Hepatocyte (in vitro differentiated cells): ENCODE data around the gene ZNF12. TPM values are rescaled to one million over a fixed set of nuclear protein-coding genes. Genes with fewer than 3 reads are reported as not detected.
"Not testable (repeated sequence)": the region's sequence is repeated elsewhere in the genome, so short reads cannot be mapped to it uniquely, and the experiment has no call there.

Source experiments
- DNase-seq: peaks from one replicate; pipeline ENCODE4 v3.0.0-alpha.2; 2016; ENCODE audit warnings: low spot score
- H2AFZ ChIP-seq: fragments of 200-600 bp; sonication (generic); 2 replicates; pipeline ENCODE4 v1.6.0; 2016; ENCODE audit warnings: antibody characterized with exemption, mild to moderate bottlenecking
- H3K27ac ChIP-seq: fragments of 200-600 bp; sonication (generic); 2 replicates; pipeline ENCODE4 v1.5.1; 2016; ENCODE audit warnings: mild to moderate bottlenecking
- H3K27me3 ChIP-seq: fragments of 200-600 bp; sonication (generic); 2 replicates; pipeline ENCODE4 v1.6.1; 2016
- H3K36me3 ChIP-seq: fragments of 200-600 bp; sonication (generic); replicated peaks from 2 replicates; pipeline ENCODE4 v1.5.1; 2016; ENCODE audit warnings: low read depth; ENCODE audit not compliant: insufficient read depth
- H3K4me1 ChIP-seq: fragments of 200-600 bp; sonication (generic); 2 replicates; pipeline ENCODE4 v1.5.1; 2016; ENCODE audit warnings: mild to moderate bottlenecking, moderate library complexity; ENCODE audit not compliant: insufficient read depth
- H3K4me2 ChIP-seq: fragments of 200-600 bp; sonication (generic); 2 replicates; pipeline ENCODE4 v1.6.0; 2016
- H3K4me3 ChIP-seq: fragments of 200-600 bp; sonication (generic); 2 replicates; pipeline ENCODE4 v1.5.1; 2016; ENCODE audit warnings: mild to moderate bottlenecking
- H3K79me2 ChIP-seq: fragments of 200-600 bp; sonication (generic); 2 replicates; pipeline ENCODE4 v1.6.0; 2017; ENCODE audit warnings: mild to moderate bottlenecking
- H3K9me2 ChIP-seq: fragments of 200-600 bp; sonication (generic); replicated peaks from 2 replicates; pipeline ENCODE4 v1.6.0; 2017; ENCODE audit warnings: mild to moderate bottlenecking; ENCODE audit not compliant: insufficient read depth
- H3K9me3 ChIP-seq: fragments of 200-600 bp; sonication (generic); 2 replicates; pipeline ENCODE4 v1.5.1; 2016; ENCODE audit warnings: low read depth, mild to moderate bottlenecking
- H4K20me1 ChIP-seq: fragments of 200-600 bp; sonication (generic); 2 replicates; pipeline ENCODE4 v1.6.0; 2016; ENCODE audit warnings: mild to moderate bottlenecking; ENCODE audit not compliant: insufficient read depth, poor library complexity, severe bottlenecking
- EZH2 ChIP-seq: fragments of 200-600 bp; sonication (generic); IDR thresholded peaks from 2 replicates; pipeline ENCODE4 v1.6.1; 2016; ENCODE audit warnings: antibody characterized with exemption, mild to moderate bottlenecking, borderline replicate concordance
- EZH2phosphoT487 ChIP-seq: fragments of 200-600 bp; sonication (generic); IDR thresholded peaks from one replicate; pipeline ENCODE4 v1.6.1; 2018; ENCODE audit warnings: antibody characterized with exemption, mild to moderate bottlenecking, low read depth, moderate library complexity; ENCODE audit not compliant: unreplicated experiment, severe bottlenecking
- WGBS: methylation state at CpG from one replicate; pipeline ENCODE4 v1.1.6; 2016; ENCODE audit warnings: low lambda C conversion rate; ENCODE audit errors: missing lambda C conversion rate; 5-methylcytosine and 5-hydroxymethylcytosine counted together
- polyA plus RNA-seq: library from polyadenylated mRNA; unstranded; fragments of >200 nt; fragmentation: Nextera tagmentation; extraction: Ambion mirVana; gene quantifications from 2 replicates; pipeline ENCODE4 v1.2.1, GENCODE V29; 2016
- total RNA-seq: library from RNA; depleted of rRNA; stranded (reverse); fragments of >200 nt; gene quantifications from 2 replicates; pipeline ENCODE4 v1.2.3, GENCODE V29; 2014
- TF ChIP-seq, protein P1 (sequence below): fragments of 200-600 bp; sonication (generic); IDR thresholded peaks from 2 replicates; pipeline ENCODE4 v1.5.1; 2016; ENCODE audit warnings: antibody characterized with exemption, mild to moderate bottlenecking; ENCODE audit not compliant: poor library complexity

The ZNF12 gene
- total and polyA plus RNA-seq, 2 experiments from 2014 or later = 14.7 to 22.2 TPM

DNA sequence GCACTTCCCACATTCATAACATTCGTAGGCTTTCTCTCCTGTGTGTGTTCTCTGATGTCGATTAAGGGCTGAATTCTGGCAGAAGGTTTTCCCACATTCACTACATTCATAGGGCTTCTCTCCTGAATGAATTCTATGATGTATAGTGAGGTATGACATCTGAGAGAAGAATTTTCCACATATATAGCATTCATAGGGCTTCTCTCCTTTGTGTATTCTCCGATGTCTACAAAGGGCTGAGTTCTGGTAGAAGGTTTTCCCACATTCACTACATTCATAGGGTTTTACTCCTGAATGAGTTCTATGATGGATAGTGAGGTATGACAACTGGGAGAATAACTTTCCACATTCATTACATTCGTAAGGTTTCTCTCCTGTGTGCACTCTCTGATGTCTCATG, 15.6 kb downstream of the ZNF12 start:
- Histone ChIP-seq H3K4me3 (peak overlapping the region; percentile 9), H3K79me2 (peaks cover 6% of the 10 kb centered on the region), H3K9me2 (no peaks in the 10 kb centered on the region), H3K9me3 (peaks cover 100% of the 10 kb centered on the region), H2AFZ (no peak overlapping the region), H3K4me1 (no peaks in the 10 kb centered on the region), H3K4me2 (no peak overlapping the region), H3K36me3 (peaks cover 88% of the 10 kb centered on the region), H3K27me3 (no peaks in the 10 kb centered on the region), H4K20me1 (no peaks in the 10 kb centered on the region), H3K27ac (no peak overlapping the region)
- 100% methylated on average over 4 of the region's 4 CpGs for WGBS
- DNase-seq = no peak
- TF ChIP-seq, protein P1, sequence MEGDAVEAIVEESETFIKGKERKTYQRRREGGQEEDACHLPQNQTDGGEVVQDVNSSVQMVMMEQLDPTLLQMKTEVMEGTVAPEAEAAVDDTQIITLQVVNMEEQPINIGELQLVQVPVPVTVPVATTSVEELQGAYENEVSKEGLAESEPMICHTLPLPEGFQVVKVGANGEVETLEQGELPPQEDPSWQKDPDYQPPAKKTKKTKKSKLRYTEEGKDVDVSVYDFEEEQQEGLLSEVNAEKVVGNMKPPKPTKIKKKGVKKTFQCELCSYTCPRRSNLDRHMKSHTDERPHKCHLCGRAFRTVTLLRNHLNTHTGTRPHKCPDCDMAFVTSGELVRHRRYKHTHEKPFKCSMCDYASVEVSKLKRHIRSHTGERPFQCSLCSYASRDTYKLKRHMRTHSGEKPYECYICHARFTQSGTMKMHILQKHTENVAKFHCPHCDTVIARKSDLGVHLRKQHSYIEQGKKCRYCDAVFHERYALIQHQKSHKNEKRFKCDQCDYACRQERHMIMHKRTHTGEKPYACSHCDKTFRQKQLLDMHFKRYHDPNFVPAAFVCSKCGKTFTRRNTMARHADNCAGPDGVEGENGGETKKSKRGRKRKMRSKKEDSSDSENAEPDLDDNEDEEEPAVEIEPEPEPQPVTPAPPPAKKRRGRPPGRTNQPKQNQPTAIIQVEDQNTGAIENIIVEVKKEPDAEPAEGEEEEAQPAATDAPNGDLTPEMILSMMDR = no peak
- no peak for TF ChIP-seq EZH2phosphoT487
- TF ChIP-seq EZH2 = no peak

DNA sequence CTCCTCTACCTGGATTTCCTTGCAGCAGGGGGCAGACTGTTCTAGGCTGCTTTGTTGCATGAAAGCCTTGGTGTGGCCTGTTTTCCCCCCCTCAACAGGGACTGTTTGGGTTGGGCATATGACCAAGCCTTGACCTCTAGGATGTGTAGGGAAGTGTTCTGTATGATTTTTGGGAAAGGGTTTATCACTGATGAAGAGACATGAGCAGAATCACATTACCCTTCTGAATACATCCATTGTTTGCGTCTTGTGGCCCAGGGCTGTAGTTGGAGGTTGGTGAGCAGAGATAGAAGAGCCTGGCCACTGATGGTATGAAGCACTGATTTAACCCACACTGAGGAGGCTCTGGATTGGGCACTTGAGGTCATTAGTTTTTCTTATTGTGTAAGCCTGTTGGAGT, 26.6 kb downstream of the ZNF12 start:
- Histone ChIP-seq H3K36me3 (peaks cover 3% of the 10 kb centered on the region), H3K27ac (no peak overlapping the region), H2AFZ (no peak overlapping the region), H3K4me3 (no peak overlapping the region), H3K9me2 (no peaks in the 10 kb centered on the region), H3K79me2 (no peaks in the 10 kb centered on the region), H3K9me3 (peaks cover 30% of the 10 kb centered on the region), H3K4me1 (no peaks in the 10 kb centered on the region), H3K4me2 (no peak overlapping the region), H3K27me3 (no peaks in the 10 kb centered on the region), H4K20me1 (no peaks in the 10 kb centered on the region)
- no peak for TF ChIP-seq EZH2phosphoT487
- no peak for TF ChIP-seq EZH2
- TF ChIP-seq, protein P1 = no peak
- WGBS = 95% methylated on average over 1 of the region's 1 CpG
- DNase-seq = no peak

DNA sequence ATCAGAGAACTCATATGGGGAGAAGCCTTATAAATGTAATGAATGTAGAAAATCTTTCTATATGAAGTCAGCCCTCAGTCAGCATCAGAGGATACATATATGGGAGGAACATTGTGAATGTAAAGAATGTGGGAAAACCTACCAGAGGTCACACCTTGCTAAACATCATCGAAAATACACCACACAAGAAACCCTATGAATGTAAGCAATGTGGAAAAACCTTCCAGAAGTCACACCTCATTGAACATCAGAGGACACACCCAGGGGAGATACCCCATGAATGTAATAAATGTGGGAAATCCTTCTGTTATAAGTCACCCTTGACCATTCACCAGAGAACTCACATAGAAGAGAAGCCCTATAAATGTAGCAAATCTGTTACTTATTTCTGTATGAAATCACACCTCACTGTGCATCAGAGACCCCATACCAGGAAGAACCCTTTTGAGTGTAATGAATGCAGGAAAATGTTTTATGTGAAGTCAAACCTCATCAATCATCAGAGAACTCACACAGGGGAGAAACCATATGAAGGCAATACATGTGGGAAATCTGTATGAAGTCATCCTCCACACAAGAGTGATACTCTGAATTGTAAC, 30.8 kb downstream of the ZNF12 start:
- Histone ChIP-seq H3K79me2 (no peaks in the 10 kb centered on the region), H3K9me3 (peaks cover 33% of the 10 kb centered on the region), H3K4me1 (no peaks in the 10 kb centered on the region), H2AFZ (no peak overlapping the region), H3K27ac (no peak overlapping the region), H3K36me3 (peaks cover 6% of the 10 kb centered on the region), H3K4me2 (no peak overlapping the region), H3K27me3 (no peaks in the 10 kb centered on the region), H4K20me1 (no peaks in the 10 kb centered on the region), H3K9me2 (no peaks in the 10 kb centered on the region), H3K4me3 (no peak overlapping the region)
- TF ChIP-seq EZH2phosphoT487 (no peak), EZH2 (no peak)
- TF ChIP-seq, protein P1 = no peak
- no peak for DNase-seq
- 89% methylated on average over 1 of the region's 1 CpG for WGBS

DNA sequence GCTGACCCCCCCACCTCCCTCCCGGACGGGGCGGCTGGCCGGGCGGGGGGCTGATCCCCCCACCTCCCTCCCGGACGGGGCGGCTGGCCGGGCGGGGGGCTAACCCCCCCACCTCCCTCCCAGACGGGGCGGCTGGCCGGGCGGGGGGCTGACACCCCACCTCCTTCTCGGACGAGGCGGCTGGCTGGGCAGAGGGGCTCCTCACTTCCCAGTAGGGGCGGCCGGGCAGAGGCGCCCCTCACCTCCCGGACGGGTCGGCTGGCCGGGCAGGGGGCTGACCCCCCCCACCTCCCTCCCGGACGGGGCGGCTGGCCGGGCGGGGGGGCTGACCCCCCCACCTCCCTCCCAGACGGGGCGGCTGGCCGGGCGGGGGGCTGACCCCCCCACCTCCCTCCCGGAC, 35.9 kb downstream of the ZNF12 start:
- not testable (repeated sequence) for H3K4me2 ChIP-seq, H3K9me2 ChIP-seq, H3K4me1 ChIP-seq, H3K27me3 ChIP-seq, H3K79me2 ChIP-seq, H3K36me3 ChIP-seq, H4K20me1 ChIP-seq, H2AFZ ChIP-seq, H3K4me3 ChIP-seq, H3K27ac ChIP-seq, DNase-seq
- WGBS = no CpG with 5 or more reads among the region's 34 CpGs
- H3K9me3 ChIP-seq = peaks cover 30% of the 10 kb centered on the region
